Upper lobe of left lung (tissue), 6 donors: Measurements from ENCODE around the gene ZSCAN26. TPM values are rescaled to one million over a fixed set of nuclear protein-coding genes. Genes with fewer than 3 reads are reported as not detected.
A peak's percentile ranks its signal among the peaks of the same experiment; 100 is the strongest.

Source experiments
- ATAC-seq, 2 donors: fragments of 200-7000 bp; cut with Tn5 transposase; one replicate each; pipeline ENCODE4 v1.9.1; 2022; ENCODE audit warnings: mild to moderate bottlenecking in 2 of 2, moderate library complexity in 2 of 2; ENCODE audit not compliant: low FRiP score in 2 of 2
- DNase-seq, 2 donors: peaks; one replicate each; pipeline ENCODE4 v3.0.0-alpha.2; 2019 to 2020
- H3K27ac ChIP-seq, 4 donors: fragments of 200-600 bp; sonication (generic); one replicate each; pipeline ENCODE4 v1.5.1; 2016 to 2019
- H3K27me3 ChIP-seq, 4 donors: fragments of 200-600 bp; sonication (generic); one replicate each; pipeline ENCODE4 v1.5.1; 2017 to 2019
- H3K36me3 ChIP-seq, 4 donors: fragments of 200-600 bp; sonication (generic); one replicate each; pipeline ENCODE4 v1.5.1; 2016 to 2019
- H3K4me1 ChIP-seq, 4 donors: fragments of 200-600 bp; sonication (generic); one replicate each; pipeline ENCODE4 v1.5.1; 2018 to 2019
- H3K4me3 ChIP-seq, 4 donors: fragments of 200-600 bp; sonication (generic); one replicate each; pipeline ENCODE4 v1.5.1; 2017 to 2019; ENCODE audit warnings: mild to moderate bottlenecking in 2 of 4, moderate library complexity in 1 of 4
- H3K9me3 ChIP-seq, 4 donors: fragments of 200-600 bp; sonication (generic); one replicate each; pipeline ENCODE4 v1.5.1; 2018 to 2019
- EP300 ChIP-seq, 4 donors: sonication (generic); formaldehyde crosslinking; IDR thresholded peaks; one replicate each; pipeline ENCODE4 v1.5.1; 2017; ENCODE audit warnings: antibody characterized with exemption in 4 of 4, control low read depth in 2 of 4
- POLR2A ChIP-seq, 4 donors: fragments of 450-650 bp; IDR thresholded peaks; one replicate each; pipeline ENCODE4 v1.5.1; 2016 to 2017; ENCODE audit warnings: antibody characterized with exemption in 4 of 4, mild to moderate bottlenecking in 2 of 4
- POLR2AphosphoS5 ChIP-seq, 2 donors: sonication (generic); formaldehyde crosslinking; IDR thresholded peaks; one replicate each; pipeline ENCODE4 v1.5.1; 2017; ENCODE audit warnings: antibody characterized with exemption in 2 of 2
- WGBS, 2 donors: methylation state at CpG; one replicate each; pipeline ENCODE4 v1.1.5; 2017 to 2018; 5-methylcytosine and 5-hydroxymethylcytosine counted together
- total RNA-seq, 6 donors: library from RNA; depleted of rRNA in 4 of 6; stranded (reverse); fragments of >200 nt in 4 of 6; gene quantifications; one replicate each; pipeline versions ENCODE4 v1.1.0 to v1.2.1, GENCODE V29; 2016 to 2021
- TF ChIP-seq, protein P1 (sequence below), 6 experiments: fragments of 450-650 bp in 4 of 6; fragments of 200-600 bp in 2 of 6; sonication (generic) in 2 of 6; IDR thresholded peaks; one replicate each; pipeline ENCODE4 v1.5.1; 2016 to 2019; ENCODE audit warnings: antibody characterized with exemption in 6 of 6
- donor health status: DM: no; HTN: no; CAD: no; lungs with moderate emphysema.
- donor health status: DM: no; HTN: yes; CAD: no; lungs with severe emphysema.

The ZSCAN26 gene
- total RNA-seq, 6 donors from 2014 or later = 9.1 to 24.1 (median 11.4) TPM

DNA sequence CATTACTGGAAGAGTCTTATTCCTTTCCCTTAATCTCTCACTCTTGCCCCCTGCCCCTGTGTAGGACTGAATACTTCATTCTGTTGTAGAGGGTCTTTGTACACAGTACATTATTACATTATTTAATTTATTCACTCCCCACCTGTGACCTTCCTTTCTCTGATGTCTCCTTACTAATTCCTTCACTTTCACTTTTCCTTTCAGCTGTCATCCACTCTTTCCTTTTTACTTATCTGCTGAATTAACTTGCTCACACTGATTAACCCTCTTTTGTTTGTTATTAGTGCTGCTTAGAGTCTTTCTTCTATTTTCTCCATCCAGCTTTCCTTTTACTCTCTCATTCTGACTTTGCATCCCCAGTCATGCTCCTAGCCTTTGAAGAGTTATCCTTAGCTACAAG, 7.9 kb downstream of the ZSCAN26 start:
- DNase-seq = no peak
- H3K27me3 ChIP-seq = no peaks in the 10 kb centered on the region
- no peak for ATAC-seq
- H3K27ac ChIP-seq = no peak overlapping the region
- H3K9me3 ChIP-seq = no peaks in the 10 kb centered on the region
- peaks cover 6 to 54% (median 39%) of the 10 kb centered on the region in 4 donors for H3K36me3 ChIP-seq
- TF ChIP-seq POLR2AphosphoS5 (IDR thresholded peaks at IDR 0.05) = no peak
- no peak for TF ChIP-seq EP300 (IDR thresholded peaks at IDR 0.05)
- TF ChIP-seq, protein P1, sequence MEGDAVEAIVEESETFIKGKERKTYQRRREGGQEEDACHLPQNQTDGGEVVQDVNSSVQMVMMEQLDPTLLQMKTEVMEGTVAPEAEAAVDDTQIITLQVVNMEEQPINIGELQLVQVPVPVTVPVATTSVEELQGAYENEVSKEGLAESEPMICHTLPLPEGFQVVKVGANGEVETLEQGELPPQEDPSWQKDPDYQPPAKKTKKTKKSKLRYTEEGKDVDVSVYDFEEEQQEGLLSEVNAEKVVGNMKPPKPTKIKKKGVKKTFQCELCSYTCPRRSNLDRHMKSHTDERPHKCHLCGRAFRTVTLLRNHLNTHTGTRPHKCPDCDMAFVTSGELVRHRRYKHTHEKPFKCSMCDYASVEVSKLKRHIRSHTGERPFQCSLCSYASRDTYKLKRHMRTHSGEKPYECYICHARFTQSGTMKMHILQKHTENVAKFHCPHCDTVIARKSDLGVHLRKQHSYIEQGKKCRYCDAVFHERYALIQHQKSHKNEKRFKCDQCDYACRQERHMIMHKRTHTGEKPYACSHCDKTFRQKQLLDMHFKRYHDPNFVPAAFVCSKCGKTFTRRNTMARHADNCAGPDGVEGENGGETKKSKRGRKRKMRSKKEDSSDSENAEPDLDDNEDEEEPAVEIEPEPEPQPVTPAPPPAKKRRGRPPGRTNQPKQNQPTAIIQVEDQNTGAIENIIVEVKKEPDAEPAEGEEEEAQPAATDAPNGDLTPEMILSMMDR (IDR thresholded peaks at IDR 0.05) = no peak
- no peak for TF ChIP-seq POLR2A (IDR thresholded peaks at IDR 0.05)
- no peaks in the 10 kb centered on the region for H3K4me1 ChIP-seq
- no peak overlapping the region for H3K4me3 ChIP-seq

DNA sequence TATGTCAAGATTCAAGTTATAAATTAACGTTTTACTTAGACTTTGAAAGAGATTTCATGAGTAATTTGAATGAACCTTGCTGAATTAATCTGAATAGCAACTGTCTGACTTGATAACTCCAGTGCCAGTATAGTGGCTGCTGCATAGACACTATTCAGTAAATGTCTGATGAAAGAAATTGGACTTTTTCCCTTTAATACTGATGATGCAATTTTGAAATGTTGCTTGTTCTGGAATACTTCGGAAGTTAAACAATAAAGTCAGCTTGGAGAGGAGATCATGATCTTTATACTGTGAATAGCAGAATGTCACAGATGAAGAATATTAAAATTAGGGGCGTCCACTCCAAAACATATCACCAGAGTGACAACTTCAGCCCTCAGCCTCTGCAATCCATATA, 10.8 kb downstream of the ZSCAN26 start:
- TF ChIP-seq EP300 (IDR thresholded peaks at IDR 0.05) (no peak), POLR2A (IDR thresholded peaks at IDR 0.05) (no peak), POLR2AphosphoS5 (IDR thresholded peaks at IDR 0.05) (no peak)
- TF ChIP-seq, protein P1 (IDR thresholded peaks at IDR 0.05) = no peak
- Histone ChIP-seq H3K9me3 (no peaks in the 10 kb centered on the region), H3K27ac (no peak overlapping the region), H3K4me1 (peaks cover 4 to 14% (median 9%) of the 10 kb centered on the region in 4 donors), H3K4me3 (no peak overlapping the region), H3K36me3 (peaks cover 6 to 43% (median 28%) of the 10 kb centered on the region in 4 donors), H3K27me3 (no peaks in the 10 kb centered on the region)
- no peak for DNase-seq
- 68 to 72% methylated on average over 3 of the region's 3 CpGs for WGBS, 2 donors
- ATAC-seq = no peak

DNA sequence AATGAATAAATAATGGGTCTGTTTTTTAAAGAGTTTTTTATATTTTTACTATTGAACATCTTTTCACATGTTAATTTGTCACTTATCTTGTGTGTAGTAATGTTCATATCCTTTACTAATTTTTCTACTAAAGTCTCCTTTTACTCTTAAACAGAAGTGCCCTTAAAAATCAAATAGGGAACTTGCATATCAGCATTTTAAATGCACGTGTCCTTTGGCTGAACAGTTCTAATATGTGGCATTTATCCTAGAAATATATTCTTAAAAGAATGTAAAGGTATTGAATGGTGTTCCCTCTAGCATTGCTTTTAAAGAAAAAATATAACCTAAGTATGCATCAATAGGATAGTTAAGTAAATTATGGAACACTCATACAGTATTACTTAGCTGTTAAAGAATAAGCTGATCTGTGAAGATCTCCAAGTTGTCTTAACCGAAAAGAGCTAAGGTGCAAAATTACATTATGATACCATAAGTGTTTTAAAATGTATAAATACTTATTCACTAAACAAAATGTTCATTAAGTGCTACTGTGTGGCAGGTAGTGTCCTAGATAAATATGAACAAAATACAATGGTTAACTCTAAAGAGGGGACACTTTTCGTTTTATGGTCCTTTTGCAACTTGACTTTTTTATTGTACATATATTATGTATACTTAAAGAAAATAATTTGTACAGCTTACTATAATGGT, 13.8 kb downstream of the ZSCAN26 start:
- WGBS, 2 donors = 42 to 51% methylated on average over 3 of the region's 3 CpGs
- peaks cover 6 to 31% (median 12%) of the 10 kb centered on the region in 4 donors for H3K36me3 ChIP-seq
- no peak for TF ChIP-seq POLR2A (IDR thresholded peaks at IDR 0.05)
- TF ChIP-seq POLR2AphosphoS5 (IDR thresholded peaks at IDR 0.05) = no peak
- TF ChIP-seq, protein P1 (IDR thresholded peaks at IDR 0.05) = no peak
- TF ChIP-seq EP300 (IDR thresholded peaks at IDR 0.05) = no peak
- H3K4me1 ChIP-seq = peaks cover 4 to 14% (median 9%) of the 10 kb centered on the region in 4 donors
- peak overlapping the region in 3 of 4 donors; percentile 56 to 77 (median 63) for H3K4me3 ChIP-seq
- no peaks in the 10 kb centered on the region for H3K9me3 ChIP-seq
- ATAC-seq (no peak), DNase-seq (no peak)
- no peaks in the 10 kb centered on the region for H3K27me3 ChIP-seq
- peak overlapping the region in 1 of 4 donors; percentile 66 for H3K27ac ChIP-seq

DNA sequence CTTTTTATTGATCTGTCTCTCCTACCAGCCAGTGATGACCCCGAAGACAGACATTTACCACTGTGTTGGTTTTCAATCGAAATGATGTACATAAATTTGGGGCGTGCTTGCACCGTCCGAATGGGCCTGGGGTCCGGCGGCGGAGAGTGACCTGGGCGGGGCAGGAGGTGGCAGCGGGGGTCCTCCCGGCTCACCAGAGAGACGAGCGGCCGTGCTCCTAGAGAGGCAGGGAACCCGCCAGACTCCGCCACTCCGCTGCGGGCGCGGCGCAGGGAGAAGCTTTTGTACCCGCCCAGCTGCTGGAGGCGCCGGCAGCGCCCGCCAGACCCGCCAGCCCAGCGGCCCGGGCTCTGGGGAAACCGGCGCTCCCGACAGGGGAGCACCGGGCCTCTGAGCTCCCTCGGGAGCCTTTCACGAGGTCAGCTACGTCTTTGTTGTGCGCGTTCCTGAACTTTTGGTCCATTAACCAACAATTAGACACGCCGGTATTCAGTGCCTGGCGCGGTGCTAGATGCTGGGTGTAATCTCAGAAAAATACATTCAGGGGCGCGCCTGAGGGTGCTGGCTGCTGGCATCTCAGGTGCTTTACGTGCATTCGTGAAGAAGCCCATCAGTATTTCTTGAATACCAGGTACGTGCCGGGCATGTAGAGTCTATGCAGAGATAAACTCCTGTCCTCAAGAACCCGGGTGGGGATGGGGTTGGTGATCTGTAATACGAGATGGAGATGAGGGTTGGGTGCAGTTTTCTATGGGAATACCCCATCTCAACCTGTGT, 14.5 kb downstream of the ZSCAN26 start, which contains the start of gene PGBD1:
TSS of gene PGBD1 (plus strand) at position 285 of the 777 bp plus-strand sequence. CDS start 2,242 bp downstream, outside the sequence.
- Histone ChIP-seq H3K27ac (peak within 1 kb of the TSS in 3 of 4 donors; percentile 23 to 66 (median 36)), H3K4me3 (peak within 1 kb of the TSS; percentile 56 to 77 (median 62)), H3K9me3 (no peaks in the 10 kb centered on the region), H3K4me1 (peaks cover 4 to 14% (median 9%) of the 10 kb centered on the region in 4 donors), H3K27me3 (no peaks in the 10 kb centered on the region), H3K36me3 (peaks cover 4 to 29% (median 9%) of the 10 kb centered on the region in 4 donors)
- 1 to 2% methylated on average over 16 to 19 of the region's 50 CpGs for WGBS, 2 donors
- TF ChIP-seq POLR2A (IDR thresholded peaks at IDR 0.05) = peak in 1 of 4 donors; percentile 47
- no peak for TF ChIP-seq EP300 (IDR thresholded peaks at IDR 0.05)
- peak; percentile 12 to 30 for TF ChIP-seq POLR2AphosphoS5 (IDR thresholded peaks at IDR 0.05)
- DNase-seq (peak; percentile 68 to 95), ATAC-seq (peak; percentile 88 to 97)

DNA sequence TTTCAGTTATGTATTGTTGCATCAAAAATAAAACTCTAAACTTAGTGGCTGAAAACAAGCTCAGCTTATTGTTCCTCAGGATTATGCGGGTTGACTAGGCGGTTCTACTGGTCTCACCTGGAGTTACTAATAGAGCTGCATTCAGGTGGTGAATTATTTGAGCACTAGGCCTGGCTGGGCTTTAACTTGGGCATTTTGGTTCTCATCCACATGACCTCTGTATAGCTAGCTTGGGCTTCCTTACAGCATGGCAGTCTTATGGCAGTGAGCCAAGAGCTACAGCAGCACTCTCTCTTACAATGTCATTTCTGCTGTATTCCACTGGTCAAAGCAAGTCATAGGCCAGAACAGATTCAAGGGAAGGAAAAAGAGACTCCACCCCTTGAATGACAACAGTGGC, 16.0 kb downstream of the ZSCAN26 start:
- DNase-seq = no peak
- H3K27ac ChIP-seq = no peak overlapping the region
- H3K36me3 ChIP-seq = peaks cover 0 to 33% (median 10%) of the 10 kb centered on the region in 4 donors
- no peak overlapping the region for H3K4me3 ChIP-seq
- H3K9me3 ChIP-seq = no peaks in the 10 kb centered on the region
- H3K27me3 ChIP-seq = no peaks in the 10 kb centered on the region
- 98 to 100% methylated on average over 2 of the region's 2 CpGs for WGBS, 2 donors
- H3K4me1 ChIP-seq = peaks cover 4 to 14% (median 9%) of the 10 kb centered on the region in 4 donors
- no peak for ATAC-seq
- TF ChIP-seq EP300 (IDR thresholded peaks at IDR 0.05) = no peak
- TF ChIP-seq, protein P1 (IDR thresholded peaks at IDR 0.05) = no peak
